GM21423 (cell line): ENCODE measurements around the gene UBE2J2.

ENCODE experiments used
- ATAC-seq: cut with Tn5 transposase; IDR thresholded peaks from one replicate; pipeline ENCODE4 v1.9.1; 2021; ENCODE audit warnings: mild to moderate bottlenecking, moderate library complexity; ENCODE audit not compliant: unreplicated experiment

Gene UBE2J2

GRCh38 chr1:1230656-1231399 lies 42.8 kb downstream of the UBE2J2 start:
- no peak for ATAC-seq

- no peak for ATAC-seq
These were observed 43.9 kb downstream of the UBE2J2 start for GRCh38 chr1:1229770-1230169.

DNA sequence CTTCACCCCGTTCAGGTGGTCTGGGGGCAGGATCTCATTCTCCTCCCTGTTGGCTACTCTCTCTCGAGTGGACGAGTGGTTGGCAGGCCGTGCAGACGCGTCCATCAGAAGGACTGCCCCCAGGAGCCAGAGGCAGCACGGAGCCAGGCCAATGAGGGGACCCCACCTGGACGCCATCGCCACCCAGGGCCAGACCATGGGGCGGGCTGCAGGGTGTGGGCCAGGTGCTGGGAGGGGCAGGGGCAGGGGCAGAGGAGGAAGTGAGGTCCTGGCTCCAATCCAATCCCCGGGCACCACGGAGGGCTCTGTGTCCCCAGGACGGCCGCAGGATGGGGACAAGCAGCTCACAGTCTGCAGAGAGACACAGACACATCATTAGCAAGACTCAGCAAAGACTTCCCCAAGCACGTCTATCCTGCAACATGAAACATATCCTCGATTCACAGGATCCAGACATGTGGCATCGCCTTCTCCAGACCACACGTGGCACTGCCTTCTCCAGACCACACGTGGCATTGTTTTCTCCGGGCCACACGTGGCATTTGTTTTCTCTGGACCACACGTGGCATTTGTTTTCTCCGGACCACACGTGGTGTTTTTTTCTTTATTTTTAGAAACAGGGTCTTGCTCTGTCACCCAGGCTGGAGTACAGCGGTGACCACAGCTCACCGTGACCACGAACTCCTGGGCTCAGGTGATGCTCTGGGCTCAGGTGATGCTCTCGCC lies 44.9 kb downstream of the UBE2J2 start:
- ATAC-seq: no peak

DNA sequence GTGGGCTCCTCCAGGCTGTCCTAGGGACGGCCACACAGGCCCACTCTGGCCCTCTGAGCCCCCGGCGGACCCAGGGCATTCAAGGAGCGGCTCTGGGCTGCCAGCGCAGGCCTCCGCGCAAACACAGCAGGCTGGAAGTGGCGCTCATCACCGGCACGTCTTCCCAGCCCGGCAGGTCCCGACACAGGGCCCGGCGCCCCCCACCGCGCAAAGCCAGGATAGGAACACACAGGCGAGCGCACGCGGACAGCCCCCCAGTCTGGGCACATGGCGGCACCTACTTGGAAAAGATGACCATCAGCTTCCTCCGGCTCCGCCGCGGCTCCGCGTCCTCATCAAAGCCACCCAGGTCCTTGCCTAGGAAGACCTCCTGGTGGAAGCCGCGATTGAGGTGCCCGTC lies 45.5 kb downstream of the UBE2J2 start:
- no peak for ATAC-seq

DNA sequence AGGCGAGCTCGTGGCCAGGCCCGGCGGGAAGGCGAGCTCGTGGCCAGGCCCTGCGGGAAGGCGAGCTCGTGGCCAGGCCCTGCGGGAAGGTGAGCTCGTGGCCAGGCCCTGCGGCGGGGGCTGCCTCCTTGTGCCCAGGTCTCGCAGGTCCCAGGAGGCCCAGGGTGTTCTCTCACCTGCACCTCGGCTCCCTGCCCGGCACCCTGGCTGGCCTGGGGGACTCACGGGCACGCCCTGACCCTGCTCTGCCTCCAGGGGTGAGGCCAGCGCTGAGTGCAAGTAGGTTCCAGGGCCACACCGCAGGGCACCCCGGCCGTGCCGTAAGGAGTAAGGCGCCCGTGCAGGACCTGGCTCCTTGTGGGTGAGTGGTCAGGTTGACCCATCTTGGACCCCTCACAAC lies 46.3 kb downstream of the UBE2J2 start:
- no peak for ATAC-seq

DNA sequence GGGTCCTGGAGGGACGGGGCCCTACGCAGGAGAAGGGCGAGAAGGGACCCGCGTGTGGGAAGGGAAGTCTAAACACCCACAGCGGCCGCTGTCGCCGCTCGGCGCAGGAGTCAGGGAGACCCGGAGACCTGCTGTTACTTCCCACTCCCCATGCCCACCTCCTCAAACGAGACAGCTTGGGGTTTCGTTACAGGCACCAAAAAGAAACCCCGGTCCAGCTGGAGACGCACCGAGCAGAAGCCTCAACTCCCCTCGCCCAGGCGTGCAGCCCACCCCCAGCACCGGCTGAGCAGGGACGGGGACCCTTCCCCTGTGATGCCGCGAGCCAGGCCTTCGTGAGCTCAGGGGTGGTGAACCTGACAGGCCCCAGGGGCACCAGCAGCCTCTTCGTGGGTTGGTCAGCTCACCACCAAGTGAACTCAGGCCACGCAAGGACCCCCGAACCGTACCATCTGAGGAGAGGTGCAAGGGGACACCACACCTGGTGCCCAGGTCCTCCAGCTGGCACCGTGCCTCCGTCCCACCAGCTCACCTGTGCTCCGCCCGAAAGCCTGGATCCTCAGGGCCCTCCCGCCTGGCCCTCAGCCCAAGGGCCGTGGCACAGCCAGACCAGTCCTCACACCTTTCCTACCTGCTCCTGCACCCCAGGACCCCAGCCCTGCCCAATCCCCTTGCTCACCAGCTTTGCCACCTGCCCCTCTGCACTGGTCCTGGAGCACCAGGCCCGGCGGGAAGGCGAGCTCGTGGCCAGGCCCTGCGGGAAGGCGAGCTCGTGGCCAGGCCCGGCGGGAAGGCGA lies 46.9 kb downstream of the UBE2J2 start:
- no peak for ATAC-seq

DNA sequence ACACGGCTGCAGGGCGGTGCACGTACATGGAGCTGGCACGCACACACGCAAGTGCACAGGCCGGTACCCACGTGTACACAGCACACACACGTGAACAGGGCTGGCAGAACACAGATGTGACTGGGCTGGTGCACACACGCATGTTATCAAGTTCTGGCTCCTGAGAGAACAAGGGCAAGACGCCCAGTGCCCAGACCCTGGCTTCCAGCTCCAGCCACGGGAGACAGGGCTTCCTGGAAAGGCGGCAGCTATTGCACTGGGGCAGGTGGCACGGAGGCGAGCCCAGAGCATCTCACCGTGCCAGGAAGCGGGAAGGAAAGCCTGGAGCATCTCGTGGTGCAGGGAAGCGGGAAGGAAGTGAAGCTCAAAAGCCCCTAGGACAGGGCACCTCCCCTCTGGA lies 47.7 kb downstream of the UBE2J2 start:
- no peak for ATAC-seq

DNA sequence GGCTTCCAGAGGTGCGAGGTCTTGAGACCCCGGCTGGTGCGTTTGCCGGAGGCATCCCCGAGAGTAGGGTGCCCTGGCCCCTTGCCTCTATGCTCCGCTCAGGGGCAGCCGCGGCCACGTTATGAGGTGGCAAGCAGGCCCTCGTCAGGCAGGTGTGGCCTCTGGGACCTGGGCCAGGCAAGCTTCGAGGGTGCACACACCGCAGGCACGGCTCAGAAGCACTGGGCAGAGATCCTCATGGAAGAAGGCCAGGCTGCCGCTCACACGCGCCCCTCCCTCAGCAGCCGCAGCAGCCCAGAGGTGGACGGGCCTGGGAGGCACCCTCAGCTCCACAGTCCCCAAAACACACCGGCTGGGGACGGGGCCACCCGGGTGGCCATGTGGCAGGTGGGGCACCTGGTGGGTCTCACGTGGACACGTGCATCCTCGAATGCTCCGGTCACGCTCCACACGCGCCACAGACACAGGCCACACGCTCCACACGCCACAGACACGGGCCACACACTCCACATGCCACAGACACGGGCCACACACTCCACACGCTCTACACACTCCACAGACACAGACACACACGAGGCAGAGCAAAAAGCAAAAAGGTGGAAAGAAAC lies 48.3 kb downstream of the UBE2J2 start:
- no peak for ATAC-seq

DNA sequence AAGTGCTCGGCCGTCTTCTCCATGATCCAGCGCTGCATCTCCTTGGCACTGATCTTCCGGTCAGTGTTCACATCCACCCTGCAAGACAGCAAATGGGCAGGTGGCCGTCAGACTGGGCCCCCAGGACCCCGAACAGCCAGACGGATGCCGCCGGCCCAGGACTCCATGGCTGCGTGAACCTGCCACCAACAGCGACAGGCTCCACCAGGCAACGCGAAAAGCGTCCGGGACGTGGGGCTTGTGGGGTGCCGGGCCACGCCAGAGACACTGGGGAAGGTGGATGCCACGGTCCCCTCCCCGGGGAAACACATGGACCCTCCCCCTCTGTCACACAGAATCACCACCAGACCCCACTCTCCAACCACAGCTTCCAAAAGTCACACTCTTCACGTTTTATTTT lies 49.8 kb downstream of the UBE2J2 start:
- ATAC-seq: no peak

DNA sequence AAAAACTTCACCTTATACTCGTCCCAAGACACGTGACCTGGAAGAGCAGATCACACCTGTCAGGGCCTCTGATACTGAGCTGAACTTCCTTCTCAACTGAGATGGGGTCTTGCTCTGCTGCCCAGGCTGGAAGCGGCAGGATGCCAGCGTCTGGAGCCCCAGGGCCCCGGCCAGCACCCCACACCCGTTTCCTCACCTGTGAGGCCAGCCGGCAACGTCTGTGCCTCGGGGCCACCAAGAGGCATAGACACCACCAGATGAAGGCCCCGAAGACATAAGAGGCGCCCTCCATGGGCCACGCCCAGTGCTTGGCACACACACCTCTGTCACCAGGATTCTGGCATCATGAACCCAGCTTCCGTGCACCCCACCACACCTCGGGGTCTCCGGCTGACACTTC lies 50.3 kb downstream of the UBE2J2 start:
- no peak for ATAC-seq

GRCh38 chr1:1222575-1223225 lies 51.0 kb downstream of the UBE2J2 start:
- ATAC-seq: no peak

GRCh38 chr1:1221887-1222574 lies 51.6 kb downstream of the UBE2J2 start:
- no peak for ATAC-seq

DNA sequence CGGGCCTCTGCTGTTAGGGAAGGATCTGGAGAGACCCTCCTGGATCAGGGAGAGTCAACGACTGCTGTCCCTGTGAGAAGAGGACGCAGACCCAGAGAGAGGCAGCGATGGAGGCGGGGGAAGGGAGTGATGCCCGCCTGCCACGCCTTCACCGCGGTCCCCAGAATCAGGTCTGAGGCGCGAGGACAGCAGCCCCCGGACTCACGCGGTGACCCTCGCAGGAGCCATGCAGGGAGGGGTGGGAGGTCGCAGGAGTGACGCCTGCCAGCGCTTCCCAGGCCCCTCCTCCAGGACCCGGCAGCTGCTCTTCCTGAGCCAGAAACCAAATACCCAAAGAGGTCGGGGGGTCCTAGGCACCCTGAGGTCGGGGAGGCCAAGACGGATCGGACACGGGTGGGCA lies 53.5 kb downstream of the UBE2J2 start:
- ATAC-seq: no peak

DNA sequence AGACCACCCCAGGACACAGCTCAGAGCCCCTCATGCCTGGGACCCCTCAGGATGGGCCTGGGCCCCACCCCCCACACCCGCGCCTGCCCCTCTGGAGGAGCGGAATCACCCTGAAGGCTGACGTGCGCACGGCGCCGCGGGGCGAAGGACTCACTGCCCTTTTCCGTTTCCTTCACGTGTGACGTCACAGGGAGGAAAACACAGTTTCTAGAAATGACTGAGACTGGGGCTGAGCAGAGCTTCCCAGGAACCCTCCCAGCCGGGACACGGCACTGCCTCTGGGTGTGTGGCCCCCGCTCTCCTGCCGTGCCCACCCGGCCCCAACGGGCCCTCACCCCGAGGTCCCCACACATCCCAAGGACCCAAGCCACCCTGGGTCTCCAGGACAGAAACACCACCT lies 54.3 kb downstream of the UBE2J2 start:
- no peak for ATAC-seq

DNA sequence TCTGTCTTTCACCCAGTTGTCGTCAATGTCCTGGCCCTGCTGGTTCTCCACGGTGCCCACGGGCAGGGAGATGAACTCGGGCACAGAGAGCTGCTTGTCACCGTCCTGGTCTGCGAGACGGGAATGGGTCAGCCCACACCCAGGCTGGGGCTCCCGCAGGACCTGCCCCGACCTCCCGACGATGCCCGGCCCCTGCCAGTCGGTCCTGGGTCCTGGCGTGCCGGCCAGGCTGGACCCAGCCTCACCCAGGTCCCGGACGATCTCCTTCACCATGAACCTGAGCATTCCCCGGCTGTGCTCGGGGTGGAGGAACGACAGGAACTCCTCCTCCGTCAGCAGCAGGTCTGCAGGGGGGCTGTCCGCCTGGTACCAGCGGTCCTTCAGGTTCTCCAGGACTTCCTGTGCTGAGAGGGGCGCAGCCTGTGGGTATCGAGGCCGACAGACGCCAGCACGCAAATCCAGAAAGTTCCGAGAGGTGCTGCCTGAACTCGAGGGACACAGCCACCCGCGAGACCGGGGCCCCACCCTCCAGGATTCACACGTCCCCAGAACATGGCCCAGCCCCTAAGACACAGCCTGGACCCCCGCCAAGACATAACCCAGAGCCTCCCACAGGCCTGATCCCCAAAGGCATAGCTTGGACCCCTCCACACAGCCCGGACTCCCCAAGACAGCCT lies 55.0 kb downstream of the UBE2J2 start:
- no peak for ATAC-seq

DNA sequence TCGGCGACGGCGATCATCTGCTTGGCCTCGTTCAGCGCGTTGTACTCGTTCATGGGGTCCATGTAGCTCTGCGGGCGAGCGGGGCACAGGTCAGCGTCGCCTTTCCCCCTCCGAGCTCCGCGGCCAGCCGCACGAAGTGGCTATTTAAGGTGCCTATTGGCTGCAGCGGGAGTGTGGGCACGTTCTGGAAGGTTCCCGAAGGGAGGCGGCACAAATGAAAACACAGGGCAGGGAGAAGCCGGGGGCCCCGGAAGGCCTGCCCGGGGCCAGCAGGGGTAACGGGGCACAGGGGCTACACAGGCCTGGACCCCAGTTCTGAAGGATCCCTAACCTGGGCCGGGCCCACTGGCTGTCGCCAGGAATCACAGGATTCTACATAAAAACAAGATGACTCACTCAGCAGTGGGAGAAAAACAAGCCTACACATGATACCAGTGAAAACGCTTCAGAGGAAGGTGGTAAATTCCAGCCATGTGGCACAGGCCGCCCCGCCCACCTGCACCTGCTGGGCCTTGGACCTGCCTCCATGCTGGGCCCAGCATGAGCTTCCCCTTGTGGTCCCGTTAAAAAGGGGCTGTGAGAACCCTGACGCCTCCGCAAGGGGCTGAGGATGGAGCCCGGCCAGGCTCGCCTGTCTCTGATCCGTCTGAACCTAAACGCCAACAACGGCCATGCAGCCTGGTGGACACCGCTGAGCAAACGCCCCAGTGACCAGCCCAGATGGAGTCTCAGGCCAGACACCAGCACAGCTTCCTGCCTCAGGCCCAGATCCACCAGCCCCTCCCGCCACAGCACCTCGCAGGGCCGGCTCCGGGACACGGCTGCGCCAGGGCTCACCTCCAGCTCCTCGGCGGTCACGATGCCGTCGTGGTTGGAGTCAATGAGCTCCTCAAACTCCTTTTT lies 55.8 kb downstream of the UBE2J2 start:
- ATAC-seq: no peak

- ATAC-seq: no peak
These were observed 56.7 kb downstream of the UBE2J2 start for GRCh38 chr1:1216770-1217620.
